MM.1S (cell line): ENCODE results near the gene DENND4B.

Source experiments
- DNase-seq: peaks from one replicate; pipeline ENCODE4 v3.0.0-alpha.2; 2015
- H2AFZ ChIP-seq: fragments of 300-600 bp; sonication (generic); 2 replicates; pipeline ENCODE4 v1.6.0; 2016; ENCODE audit warnings: antibody characterized with exemption, low read length
- H3F3A ChIP-seq: fragments of 300-600 bp; sonication (generic); 2 replicates; pipeline ENCODE4 v1.6.1; 2016; ENCODE audit warnings: mild to moderate bottlenecking, antibody characterized with exemption, low read length, moderate library complexity, mixed read lengths; ENCODE audit not compliant: insufficient read depth
- H3K27ac ChIP-seq: fragments of 300-600 bp; sonication (generic); 2 replicates; pipeline ENCODE4 v1.5.1; 2016; ENCODE audit warnings: mild to moderate bottlenecking, low read length
- H3K27me3 ChIP-seq: fragments of 300-600 bp; sonication (generic); replicated peaks from 2 replicates; pipeline ENCODE4 v1.6.0; 2016; ENCODE audit warnings: low read length; ENCODE audit not compliant: insufficient read depth
- H3K36me3 ChIP-seq: fragments of 300-600 bp; sonication (generic); replicated peaks from 2 replicates; pipeline ENCODE4 v1.6.1; 2016; ENCODE audit warnings: mild to moderate bottlenecking, low read length, mixed read lengths; ENCODE audit not compliant: insufficient read depth
- H3K4me1 ChIP-seq: fragments of 300-600 bp; sonication (generic); 2 replicates; pipeline ENCODE4 v1.6.1; 2016; ENCODE audit warnings: low read length, mixed read lengths
- H3K4me2 ChIP-seq: fragments of 300-600 bp; sonication (generic); 2 replicates; pipeline ENCODE4 v1.6.0; 2016; ENCODE audit warnings: low read depth, low read length
- H3K4me3 ChIP-seq: fragments of 300-600 bp; sonication (generic); 2 replicates; pipeline ENCODE4 v1.5.1; 2016; ENCODE audit warnings: low read length, mixed read lengths
- H3K79me2 ChIP-seq: fragments of 300-600 bp; sonication (generic); 2 replicates; pipeline ENCODE4 v1.6.1; 2016; ENCODE audit warnings: mixed run types, low read length, mixed read lengths
- H3K9ac ChIP-seq: fragments of 300-600 bp; sonication (generic); 2 replicates; pipeline ENCODE4 v1.6.1; 2016; ENCODE audit warnings: low read length, mixed read lengths
- H3K9me2 ChIP-seq: fragments of 300-600 bp; sonication (generic); replicated peaks from 2 replicates; pipeline ENCODE4 v1.6.1; 2016; ENCODE audit warnings: mild to moderate bottlenecking, low read length, mixed read lengths; ENCODE audit not compliant: insufficient read depth
- H3K9me3 ChIP-seq: fragments of 300-600 bp; sonication (generic); replicated peaks from 2 replicates; pipeline ENCODE4 v1.6.1; 2016; ENCODE audit warnings: mild to moderate bottlenecking, low read length, mixed read lengths; ENCODE audit not compliant: insufficient read depth
- H4K20me1 ChIP-seq: fragments of 300-600 bp; sonication (generic); 2 replicates; pipeline ENCODE4 v1.6.1; 2016; ENCODE audit warnings: mild to moderate bottlenecking, low read length, moderate library complexity, mixed read lengths; ENCODE audit not compliant: insufficient read depth
- CTCF ChIP-seq: fragments of 300-600 bp; sonication (generic); IDR thresholded peaks from 2 replicates; pipeline ENCODE4 v1.5.1; 2016; ENCODE audit warnings: antibody characterized with exemption, low read length, mixed read lengths
- EZH2 ChIP-seq: fragments of 300-600 bp; sonication (generic); optimal IDR thresholded peaks from 2 replicates; pipeline ENCODE3; 2017; ENCODE audit warnings: low read depth, mild to moderate bottlenecking, antibody characterized with exemption, low read length, mixed read lengths
- EZH2phosphoT487 ChIP-seq: fragments of 300-600 bp; sonication (generic); IDR thresholded peaks from 2 replicates; pipeline ENCODE4 v1.6.1; 2018; ENCODE audit warnings: antibody characterized with exemption, low read length

DENND4B gene

GRCh38 chr1:153926405-153926804 is 20.1 kb downstream of the DENND4B start:
- H3K36me3 ChIP-seq: no peaks in the 10 kb centered on the region
- peaks cover 31% of the 10 kb centered on the region for H3F3A ChIP-seq
- TF ChIP-seq EZH2 (no peak), CTCF (no peak), EZH2phosphoT487 (no peak)
- H3K9me3 ChIP-seq: no peaks in the 10 kb centered on the region
- peaks cover 18% of the 10 kb centered on the region for H3K79me2 ChIP-seq
- H3K4me2 ChIP-seq: no peak overlapping the region
- no peak overlapping the region for H3K4me3 ChIP-seq
- no peaks in the 10 kb centered on the region; the same call in 1 of the 2 replicates for H4K20me1 ChIP-seq
- no peak overlapping the region for H3K27ac ChIP-seq
- H3K9ac ChIP-seq: no peak overlapping the region
- H2AFZ ChIP-seq: no peak overlapping the region
- H3K4me1 ChIP-seq: peaks cover 4% of the 10 kb centered on the region
- no peaks in the 10 kb centered on the region for H3K9me2 ChIP-seq
- H3K27me3 ChIP-seq: no peaks in the 10 kb centered on the region
- no peak for DNase-seq

DNA sequence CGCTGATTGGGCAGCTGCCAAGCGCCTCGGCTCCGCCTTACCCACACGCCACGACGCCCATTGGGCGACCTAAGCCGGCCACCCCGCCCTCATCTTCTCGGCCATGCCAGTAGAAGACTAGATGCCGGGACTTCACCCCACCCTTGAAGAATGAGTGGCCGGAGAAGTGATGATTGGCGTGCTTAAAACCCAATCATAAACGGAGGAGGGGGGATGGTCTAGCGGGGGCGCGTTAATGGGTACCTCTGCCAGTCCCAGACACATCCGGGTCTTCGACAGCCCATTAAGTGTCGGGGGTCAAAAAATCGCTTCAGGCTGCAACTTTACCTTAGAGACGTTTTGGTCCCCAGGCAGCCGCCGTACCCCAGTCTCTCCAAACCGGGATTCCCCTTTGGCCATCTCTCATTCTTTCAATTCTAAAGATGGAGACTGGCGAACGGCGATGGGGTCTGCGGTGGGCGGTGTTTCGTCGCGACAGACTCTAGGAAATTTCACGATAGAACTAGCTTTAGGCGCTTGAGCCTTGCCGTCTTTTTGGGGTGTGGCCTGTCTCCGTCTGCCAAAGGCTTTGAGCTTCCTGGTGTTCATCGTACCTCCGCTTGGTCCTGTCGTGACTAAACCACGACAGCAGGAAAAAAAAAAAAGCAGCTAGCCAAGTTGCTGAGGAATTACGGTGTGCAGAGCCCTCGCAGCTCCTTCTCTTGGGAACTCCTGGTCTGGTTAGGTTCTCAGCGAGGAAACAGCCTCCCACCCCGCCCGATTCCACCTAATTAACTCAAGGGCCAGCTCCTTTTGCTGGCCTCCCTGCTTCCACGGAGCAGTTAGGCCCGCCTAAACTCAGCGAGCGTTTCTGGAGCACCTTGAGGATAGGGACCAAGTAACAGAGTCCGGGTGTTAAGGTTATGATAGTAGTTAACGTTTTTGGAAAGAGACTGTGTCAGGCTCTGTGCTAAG is 23.3 kb downstream of the DENND4B start, which contains the start of gene GATAD2B:
TSS of gene GATAD2B (minus strand) at position 1 of the 954 bp plus-strand sequence. CDS start 94,625 bp downstream, outside the sequence.
- Histone ChIP-seq H3K4me1 (peaks cover 24% of the 10 kb centered on the region), H3K27ac (peak within 1 kb of the TSS; percentile 52; the same call in 1 of the 2 replicates), H3K79me2 (peaks cover 50% of the 10 kb centered on the region), H3K9me3 (no peaks in the 10 kb centered on the region), H3K36me3 (no peaks in the 10 kb centered on the region), H3K27me3 (no peaks in the 10 kb centered on the region), H2AFZ (peak within 1 kb of the TSS; percentile 69), H3K4me2 (peak within 1 kb of the TSS; percentile 80), H3K4me3 (peak within 1 kb of the TSS; percentile 79), H3K9ac (peak within 1 kb of the TSS; percentile 73), H3F3A (peaks cover 32% of the 10 kb centered on the region), H3K9me2 (no peaks in the 10 kb centered on the region), H4K20me1 (peaks cover 23% of the 10 kb centered on the region)
- DNase-seq: peak; percentile 100
- TF ChIP-seq CTCF: no peak
- no peak for TF ChIP-seq EZH2
- TF ChIP-seq EZH2phosphoT487: no peak

- no peaks in the 10 kb centered on the region for H3K27me3 ChIP-seq
- peaks cover 30% of the 10 kb centered on the region for H3F3A ChIP-seq
- H3K4me3 ChIP-seq: peak overlapping the region; percentile 71
- peaks cover 24% of the 10 kb centered on the region for H3K4me1 ChIP-seq
- peak overlapping the region; percentile 62 for H3K9ac ChIP-seq
- no peaks in the 10 kb centered on the region for H3K9me2 ChIP-seq
- H3K79me2 ChIP-seq: peaks cover 59% of the 10 kb centered on the region
- H3K9me3 ChIP-seq: no peaks in the 10 kb centered on the region
- H4K20me1 ChIP-seq: peaks cover 31% of the 10 kb centered on the region
- peak overlapping the region; percentile 71 for H3K4me2 ChIP-seq
- TF ChIP-seq EZH2: no peak
- no peak for TF ChIP-seq EZH2phosphoT487
- peak; percentile 39 for TF ChIP-seq CTCF
- no peak for DNase-seq
- H2AFZ ChIP-seq: peak overlapping the region; percentile 55; the same call in 1 of the 2 replicates
- peak overlapping the region; percentile 45; the same call in 1 of the 2 replicates for H3K27ac ChIP-seq
- H3K36me3 ChIP-seq: no peaks in the 10 kb centered on the region
Observed at GRCh38 chr1:153922076-153922971, 24.2 kb downstream of the DENND4B start.
